Keratinocyte (primary cell): Measurements from ENCODE around the gene SLC15A5.

Experiments used
- CTCF ChIP-seq, 3 experiments: IDR thresholded peaks in 1 of 3; conservative IDR thresholded peaks in 1 of 3; optimal IDR thresholded peaks in 1 of 3; 2 replicates in 2 of 3; 3 replicates in 1 of 3; pipeline versions ENCODE3 to v1.5.1; 2011; ENCODE audit warnings: low read length in 3 of 3, mild to moderate bottlenecking in 3 of 3, moderate library complexity in 2 of 3, control low read depth in 1 of 3, inconsistent platforms in 1 of 3; ENCODE audit not compliant: insufficient read depth in 2 of 3; ENCODE audit errors: extremely low read depth in 1 of 3
- EZH2 ChIP-seq: IDR thresholded peaks from one replicate; pipeline ENCODE4 v1.6.1; 2012; ENCODE audit warnings: inconsistent platforms, mild to moderate bottlenecking, low read length, moderate library complexity

- no peak for TF ChIP-seq CTCF (optimal IDR thresholded peaks at IDR 0.05 in 1 of 3, IDR thresholded peaks at IDR 0.05 in 1 of 3, conservative IDR thresholded peaks at IDR 0.05 in 1 of 3; ENCODE audit: extremely low read depth in 1 of 3, insufficient read depth in 2 of 3, low read length in 3 of 3)
- TF ChIP-seq EZH2, result no peak
Observed at GRCh38 chr12:16266085-16266484, 11.4 kb downstream of the SLC15A5 start.
